Measurements from ENCODE around the gene GPATCH2L.

DNA sequence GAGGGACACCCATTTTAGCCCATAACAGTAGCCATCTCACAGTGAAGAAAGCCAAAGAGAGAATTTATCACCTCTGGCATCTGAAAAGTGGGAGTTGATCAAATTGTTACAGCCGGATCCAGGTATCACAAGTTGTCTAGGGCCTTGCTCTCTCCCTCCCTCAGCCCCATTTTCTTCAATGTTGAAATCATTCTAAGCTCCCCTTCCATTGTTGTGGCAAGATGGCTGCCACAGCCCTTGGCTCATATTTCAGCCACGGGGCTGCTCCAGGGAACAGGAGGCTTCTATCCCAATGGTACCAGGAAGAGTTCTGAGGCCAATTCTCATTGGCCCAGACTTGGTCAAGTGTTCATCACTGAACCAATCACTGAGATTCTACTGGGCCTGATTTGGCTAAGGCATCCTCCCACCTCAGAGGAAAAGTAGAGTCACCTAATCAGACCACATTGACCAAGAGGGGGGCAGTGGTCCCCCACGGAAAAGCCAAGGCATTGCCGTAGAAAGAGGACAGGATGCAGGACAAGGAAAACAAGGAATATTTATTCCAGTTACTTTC, 106.2 kb downstream of the GPATCH2L start:
- TF ChIP-seq, protein P1, sequence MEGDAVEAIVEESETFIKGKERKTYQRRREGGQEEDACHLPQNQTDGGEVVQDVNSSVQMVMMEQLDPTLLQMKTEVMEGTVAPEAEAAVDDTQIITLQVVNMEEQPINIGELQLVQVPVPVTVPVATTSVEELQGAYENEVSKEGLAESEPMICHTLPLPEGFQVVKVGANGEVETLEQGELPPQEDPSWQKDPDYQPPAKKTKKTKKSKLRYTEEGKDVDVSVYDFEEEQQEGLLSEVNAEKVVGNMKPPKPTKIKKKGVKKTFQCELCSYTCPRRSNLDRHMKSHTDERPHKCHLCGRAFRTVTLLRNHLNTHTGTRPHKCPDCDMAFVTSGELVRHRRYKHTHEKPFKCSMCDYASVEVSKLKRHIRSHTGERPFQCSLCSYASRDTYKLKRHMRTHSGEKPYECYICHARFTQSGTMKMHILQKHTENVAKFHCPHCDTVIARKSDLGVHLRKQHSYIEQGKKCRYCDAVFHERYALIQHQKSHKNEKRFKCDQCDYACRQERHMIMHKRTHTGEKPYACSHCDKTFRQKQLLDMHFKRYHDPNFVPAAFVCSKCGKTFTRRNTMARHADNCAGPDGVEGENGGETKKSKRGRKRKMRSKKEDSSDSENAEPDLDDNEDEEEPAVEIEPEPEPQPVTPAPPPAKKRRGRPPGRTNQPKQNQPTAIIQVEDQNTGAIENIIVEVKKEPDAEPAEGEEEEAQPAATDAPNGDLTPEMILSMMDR (conservative IDR thresholded peaks at IDR 0.05 in 1 of 2, IDR thresholded peaks at IDR 0.05 in 1 of 2; ENCODE audit: low read depth in 1 of 2, low read length in 2 of 2), result no peak
- no peak for TF ChIP-seq EZH2 (IDR thresholded peaks at IDR 0.05; ENCODE audit: low read length, missing control alignments)
